ENCODE measurements around the gene TMEM94. TPM values are rescaled to one million over a fixed set of nuclear protein-coding genes. Genes with fewer than 3 reads are reported as not detected.

The TMEM94 gene
- total RNA-seq, 2 experiments from 2014 or later, result 50.4 to 53.5 TPM

GRCh38 chr17:75530837-75531720 lies 74.6 kb downstream of the TMEM94 start:
- no peak for DNase-seq
- Mint-ChIP-seq H3K36me3 (ENCODE audit: low read depth) (no peaks in the 10 kb centered on the region), H3K27ac (no peak overlapping the region), H3K27me3 (ENCODE audit: low read depth) (no peaks in the 10 kb centered on the region), H3K4me3 (no peak overlapping the region), H3K4me1 (ENCODE audit: low read depth) (peaks cover 23% of the 10 kb centered on the region), H3K9me3 (no peaks in the 10 kb centered on the region)
- CTCF ChIA-PET, result interaction anchor here (0.7 kb wide), 1 partner anchor 310 kb away, joined by 3 read pairs; no protein-coding TSS in a partner anchor
- intact Hi-C loops (cut with micrococcal nuclease), result no loop called here

GRCh38 chr17:75531721-75532072 lies 75.3 kb downstream of the TMEM94 start:
- peaks cover 17% of the 10 kb centered on the region for H3K4me1 Mint-ChIP-seq (ENCODE audit: low read depth)
- no peak overlapping the region for H3K4me3 Mint-ChIP-seq
- CTCF ChIA-PET, result interaction anchor here (0.7 to 1.1 kb wide), 2 partner anchors 15 to 309 kb away, joined by 3 to 4 read pairs; partner anchors contain the start of gene TSEN54
- no peaks in the 10 kb centered on the region for H3K9me3 Mint-ChIP-seq
- H3K27ac Mint-ChIP-seq, result no peak overlapping the region
- DNase-seq, result no peak
- H3K27me3 Mint-ChIP-seq (ENCODE audit: low read depth), result no peaks in the 10 kb centered on the region
- no peaks in the 10 kb centered on the region for H3K36me3 Mint-ChIP-seq (ENCODE audit: low read depth)
- intact Hi-C loops (cut with micrococcal nuclease), result no loop called here

GRCh38 chr17:75535119-75535537 lies 78.7 kb downstream of the TMEM94 start:
- Mint-ChIP-seq H3K27ac (no peak overlapping the region), H3K27me3 (ENCODE audit: low read depth) (no peaks in the 10 kb centered on the region), H3K9me3 (no peaks in the 10 kb centered on the region), H3K4me1 (ENCODE audit: low read depth) (peaks cover 14% of the 10 kb centered on the region), H3K36me3 (ENCODE audit: low read depth) (no peaks in the 10 kb centered on the region), H3K4me3 (no peak overlapping the region)
- peak; percentile 83 for DNase-seq
- CTCF ChIA-PET, result interaction anchor here (0.9 to 2.0 kb wide), 4 partner anchors 10 to 215 kb away, joined by 3 to 5 read pairs (median 4); partner anchors contain the start of genes LLGL2 and TSEN54
- intact Hi-C loops (cut with micrococcal nuclease), result no loop called here

GRCh38 chr17:75535871-75536270 lies 79.4 kb downstream of the TMEM94 start:
- H3K9me3 Mint-ChIP-seq, result no peaks in the 10 kb centered on the region
- intact Hi-C loops (cut with micrococcal nuclease), result no loop called here
- DNase-seq, result no peak
- H3K27me3 Mint-ChIP-seq (ENCODE audit: low read depth), result no peaks in the 10 kb centered on the region
- no peak overlapping the region for H3K27ac Mint-ChIP-seq
- H3K36me3 Mint-ChIP-seq (ENCODE audit: low read depth), result no peaks in the 10 kb centered on the region
- CTCF ChIA-PET, result interaction anchor here (0.8 to 2.0 kb wide), 4 partner anchors 11 to 98 kb away, joined by 3 to 5 read pairs (median 4); partner anchors contain the start of genes LLGL2, SMIM5 and TSEN54
- peaks cover 14% of the 10 kb centered on the region for H3K4me1 Mint-ChIP-seq (ENCODE audit: low read depth)
- H3K4me3 Mint-ChIP-seq, result no peak overlapping the region

- CTCF ChIA-PET, result interaction anchor here (0.8 to 2.0 kb wide), 3 partner anchors 18 to 97 kb away, joined by 3 to 5 read pairs (median 4); partner anchors contain the start of genes SMIM5 and TSEN54
- no peaks in the 10 kb centered on the region for H3K36me3 Mint-ChIP-seq (ENCODE audit: low read depth)
Observed at GRCh38 chr17:75536366-75536765, 79.9 kb downstream of the TMEM94 start.

GRCh38 chr17:75539967-75540729 lies 83.7 kb downstream of the TMEM94 start:
- no peaks in the 10 kb centered on the region for H3K36me3 Mint-ChIP-seq (ENCODE audit: low read depth)
- H3K27me3 Mint-ChIP-seq (ENCODE audit: low read depth), result no peaks in the 10 kb centered on the region
- CTCF ChIA-PET, result interaction anchor here (0.6 kb wide), 1 partner anchor 468 kb away, joined by 4 read pairs; no protein-coding TSS in a partner anchor
- H3K9me3 Mint-ChIP-seq, result no peaks in the 10 kb centered on the region
- DNase-seq, result no peak
- no peak overlapping the region for H3K4me3 Mint-ChIP-seq
- H3K27ac Mint-ChIP-seq, result no peak overlapping the region
- H3K4me1 Mint-ChIP-seq (ENCODE audit: low read depth), result peaks cover 7% of the 10 kb centered on the region
- intact Hi-C loops (cut with micrococcal nuclease), result no loop called here

More at GRCh38 chr17:75536366-75536765, 79.9 kb downstream of the TMEM94 start:
- H3K27ac Mint-ChIP-seq, result no peak overlapping the region
- intact Hi-C loops (cut with micrococcal nuclease), result no loop called here
- H3K9me3 Mint-ChIP-seq, result no peaks in the 10 kb centered on the region
- no peaks in the 10 kb centered on the region for H3K27me3 Mint-ChIP-seq (ENCODE audit: low read depth)
- H3K4me1 Mint-ChIP-seq (ENCODE audit: low read depth), result peaks cover 14% of the 10 kb centered on the region
- DNase-seq, result no peak
- no peak overlapping the region for H3K4me3 Mint-ChIP-seq

- CTCF ChIA-PET, result no interaction called here
- Mint-ChIP-seq H3K27ac (no peak overlapping the region), H3K4me1 (ENCODE audit: low read depth) (no peaks in the 10 kb centered on the region), H3K4me3 (no peak overlapping the region), H3K27me3 (ENCODE audit: low read depth) (no peaks in the 10 kb centered on the region), H3K36me3 (ENCODE audit: low read depth) (no peaks in the 10 kb centered on the region), H3K9me3 (no peaks in the 10 kb centered on the region)
- DNase-seq, result no peak
- intact Hi-C loops (cut with micrococcal nuclease), result no loop called here
Observed at GRCh38 chr17:75540923-75541503, 84.6 kb downstream of the TMEM94 start.

- DNase-seq, result no peak
- H3K36me3 Mint-ChIP-seq (ENCODE audit: low read depth), result peaks cover 1% of the 10 kb centered on the region
- H3K4me3 Mint-ChIP-seq, result no peak overlapping the region
- CTCF ChIA-PET, result no interaction called here
- no peaks in the 10 kb centered on the region for H3K9me3 Mint-ChIP-seq
- intact Hi-C loops (cut with micrococcal nuclease), result no loop called here
- no peak overlapping the region for H3K27ac Mint-ChIP-seq
- no peaks in the 10 kb centered on the region for H3K27me3 Mint-ChIP-seq (ENCODE audit: low read depth)
- H3K4me1 Mint-ChIP-seq (ENCODE audit: low read depth), result no peaks in the 10 kb centered on the region
Observed at GRCh38 chr17:75542229-75542628, 85.8 kb downstream of the TMEM94 start.

GRCh38 chr17:75542728-75543336 lies 86.4 kb downstream of the TMEM94 start:
- intact Hi-C loops (cut with micrococcal nuclease), result no loop called here
- Mint-ChIP-seq H3K27ac (no peak overlapping the region), H3K27me3 (ENCODE audit: low read depth) (no peaks in the 10 kb centered on the region), H3K9me3 (no peaks in the 10 kb centered on the region), H3K4me3 (no peak overlapping the region), H3K4me1 (ENCODE audit: low read depth) (no peaks in the 10 kb centered on the region), H3K36me3 (ENCODE audit: low read depth) (peaks cover 1% of the 10 kb centered on the region)
- CTCF ChIA-PET, result interaction anchor here (1.0 kb wide), 1 partner anchor 15 kb away, joined by 3 read pairs; no protein-coding TSS in a partner anchor
- DNase-seq, result no peak

GRCh38 chr17:75544250-75544649 lies 87.8 kb downstream of the TMEM94 start:
- no peaks in the 10 kb centered on the region for H3K4me1 Mint-ChIP-seq (ENCODE audit: low read depth)
- H3K4me3 Mint-ChIP-seq, result no peak overlapping the region
- intact Hi-C loops (cut with micrococcal nuclease), result no loop called here
- H3K36me3 Mint-ChIP-seq (ENCODE audit: low read depth), result peaks cover 1% of the 10 kb centered on the region
- H3K27me3 Mint-ChIP-seq (ENCODE audit: low read depth), result no peaks in the 10 kb centered on the region
- no peak overlapping the region for H3K27ac Mint-ChIP-seq
- CTCF ChIA-PET, result interaction anchor here (1.0 kb wide), 1 partner anchor 89 kb away, joined by 3 read pairs; the partner anchor contains the start of gene SMIM5
- DNase-seq, result no peak
- H3K9me3 Mint-ChIP-seq, result no peaks in the 10 kb centered on the region

- DNase-seq, result no peak
- Mint-ChIP-seq H3K27me3 (ENCODE audit: low read depth) (no peaks in the 10 kb centered on the region), H3K36me3 (ENCODE audit: low read depth) (peaks cover 1% of the 10 kb centered on the region), H3K27ac (no peak overlapping the region), H3K9me3 (no peaks in the 10 kb centered on the region), H3K4me3 (no peak overlapping the region), H3K4me1 (ENCODE audit: low read depth) (no peaks in the 10 kb centered on the region)
- intact Hi-C loops (cut with micrococcal nuclease), result no loop called here
- CTCF ChIA-PET, result no interaction called here
Observed at GRCh38 chr17:75546181-75546580, 89.7 kb downstream of the TMEM94 start.

GRCh38 chr17:75547091-75547490 lies 90.7 kb downstream of the TMEM94 start:
- intact Hi-C loops (cut with micrococcal nuclease), result no loop called here
- no peaks in the 10 kb centered on the region for H3K9me3 Mint-ChIP-seq
- no peak overlapping the region for H3K27ac Mint-ChIP-seq
- CTCF ChIA-PET, result no interaction called here
- no peak overlapping the region for H3K4me3 Mint-ChIP-seq
- no peak for DNase-seq
- no peaks in the 10 kb centered on the region for H3K27me3 Mint-ChIP-seq (ENCODE audit: low read depth)
- H3K36me3 Mint-ChIP-seq (ENCODE audit: low read depth), result peaks cover 1% of the 10 kb centered on the region
- no peaks in the 10 kb centered on the region for H3K4me1 Mint-ChIP-seq (ENCODE audit: low read depth)

All from activated naive CD4-positive, alpha-beta T cell treated with anti-CD3 and anti-CD28 coated beads for 36 hours (primary cell).